SK-N-SH treated with all-trans-retinoic acid at 6 μM for 48 hours (cell line): ENCODE data around the gene AHI1.

Experiments
- ATAC-seq: fragments of 200-7000 bp; cut with Tn5 transposase; 3 replicates; pipeline ENCODE4 v1.9.1; 2020; ENCODE audit warnings: mild to moderate bottlenecking, moderate library complexity
- BACH2 ChIP-seq: fragments of 250-450 bp; sonication (Bioruptor Pico); IDR thresholded peaks from 2 replicates; pipeline ENCODE4 v1.9.0; 2021; ENCODE audit warnings: mild to moderate bottlenecking, borderline replicate concordance
- CREB5 ChIP-seq: fragments of 250-450 bp; sonication (Bioruptor Pico); IDR thresholded peaks from 2 replicates; pipeline ENCODE4 v1.5.1; 2020; ENCODE audit warnings: low read depth, mild to moderate bottlenecking, moderate library complexity
- CSDC2 ChIP-seq: fragments of 250-450 bp; sonication (Bioruptor Pico); IDR thresholded peaks from 2 replicates; pipeline ENCODE4 v1.5.0; 2020; ENCODE audit warnings: mild to moderate bottlenecking, moderate library complexity
- CSRNP3 ChIP-seq: fragments of 250-450 bp; sonication (Bioruptor Pico); IDR thresholded peaks from 2 replicates; pipeline ENCODE4 v1.5.1; 2021; ENCODE audit warnings: mild to moderate bottlenecking, moderate library complexity
- ESRRG ChIP-seq: fragments of 250-450 bp; sonication (Bioruptor Pico); IDR thresholded peaks from 2 replicates; pipeline ENCODE4 v1.6.1; 2021; ENCODE audit warnings: mild to moderate bottlenecking
- GLIS3 ChIP-seq: fragments of 250-450 bp; sonication (Bioruptor Pico); IDR thresholded peaks from 2 replicates; pipeline ENCODE4 v1.5.0; 2020; ENCODE audit warnings: mild to moderate bottlenecking, moderate library complexity
- ISL1 ChIP-seq: fragments of 250-450 bp; sonication (Bioruptor Pico); IDR thresholded peaks from 2 replicates; pipeline ENCODE4 v2.1.2; 2022; ENCODE audit warnings: mild to moderate bottlenecking, moderate library complexity
- PATZ1 ChIP-seq: fragments of 250-450 bp; sonication (Bioruptor Pico); IDR thresholded peaks from 2 replicates; pipeline ENCODE4 v1.8.0; 2020; ENCODE audit warnings: mild to moderate bottlenecking, moderate library complexity, borderline replicate concordance
- PPARA ChIP-seq: fragments of 250-450 bp; sonication (Bioruptor Pico); IDR thresholded peaks from 2 replicates; pipeline ENCODE4 v1.5.0; 2020; ENCODE audit warnings: mild to moderate bottlenecking, borderline replicate concordance
- SNAI2 ChIP-seq: fragments of 250-450 bp; sonication (Bioruptor Pico); IDR thresholded peaks from 2 replicates; pipeline ENCODE4 v1.5.0; 2020; ENCODE audit warnings: mild to moderate bottlenecking, moderate library complexity
- TSHZ2 ChIP-seq: fragments of 250-450 bp; sonication (Bioruptor Pico); IDR thresholded peaks from 2 replicates; pipeline ENCODE4 v1.5.0; 2020; ENCODE audit warnings: mild to moderate bottlenecking, moderate library complexity
- ZC3H10 ChIP-seq: fragments of 250-450 bp; sonication (Bioruptor Pico); IDR thresholded peaks from 2 replicates; pipeline ENCODE4 v1.5.1; 2021; ENCODE audit warnings: mild to moderate bottlenecking, moderate library complexity
- ZFP3 ChIP-seq: fragments of 250-450 bp; sonication (Bioruptor Pico); IDR thresholded peaks from 2 replicates; pipeline ENCODE4 v1.5.0; 2020; ENCODE audit warnings: mild to moderate bottlenecking, moderate library complexity
- ZFP30 ChIP-seq: fragments of 450-650 bp; formaldehyde crosslinking; IDR thresholded peaks from 2 replicates; pipeline ENCODE4 v1.5.0; 2022; ENCODE audit warnings: mild to moderate bottlenecking, moderate library complexity
- ZNF70 ChIP-seq: fragments of 450-650 bp; formaldehyde crosslinking; IDR thresholded peaks from 2 replicates; pipeline ENCODE4 v1.5.0; 2020; ENCODE audit warnings: mild to moderate bottlenecking, moderate library complexity

The AHI1 gene

GRCh38 chr6:135291288-135292076 lies 206.1 kb downstream of the AHI1 start:
- TF ChIP-seq ISL1 (CRISPR knock-in tag) (peak; percentile 66), ZNF70 (no peak)
- peak; percentile 72 for ATAC-seq

GRCh38 chr6:135289816-135290215 lies 207.7 kb downstream of the AHI1 start:
- no peak for ATAC-seq
- TF ChIP-seq PPARA (CRISPR knock-in tag), result no peak
- TF ChIP-seq, all 23 proteins: peak for 0

- no peak for ATAC-seq
- no peak for TF ChIP-seq BACH2 (CRISPR knock-in tag)
- TF ChIP-seq CSDC2 (CRISPR knock-in tag), result no peak
- no peak for TF ChIP-seq CREB5
- no peak for TF ChIP-seq TSHZ2 (CRISPR knock-in tag)
- no peak for TF ChIP-seq PPARA (CRISPR knock-in tag)
- TF ChIP-seq CSRNP3, result no peak
These were observed 210.5 kb downstream of the AHI1 start for GRCh38 chr6:135286962-135287538.

GRCh38 chr6:135285165-135285564 lies 212.4 kb downstream of the AHI1 start:
- no peak for TF ChIP-seq ZC3H10 (CRISPR knock-in tag)
- no peak for TF ChIP-seq ESRRG
- TF ChIP-seq ZFP30 (CRISPR knock-in tag), result no peak
- no peak for TF ChIP-seq ISL1 (CRISPR knock-in tag)
- TF ChIP-seq SNAI2 (CRISPR knock-in tag), result no peak
- no peak for TF ChIP-seq PATZ1 (CRISPR knock-in tag)
- no peak for TF ChIP-seq ZFP3 (CRISPR knock-in tag)
- ATAC-seq, result no peak

GRCh38 chr6:135283926-135284325 lies 213.6 kb downstream of the AHI1 start:
- no peak for ATAC-seq
- no peak for TF ChIP-seq GLIS3
- TF ChIP-seq PATZ1 (CRISPR knock-in tag), result no peak
